Colon (tissue), 2 donors: ENCODE data around the gene GSN.
"Not testable (repeated sequence)": the region's sequence is repeated elsewhere in the genome, so short reads cannot be mapped to it uniquely, and the experiment has no call there.

Experiments used
- FAIRE-seq: peaks from 2 replicates; lab custom pipeline; 2012; peaks lifted over from hg19 to GRCh38; lab: Jason Lieb, UNC
- donor health status: control.
- donor health status: control.

GSN gene

DNA sequence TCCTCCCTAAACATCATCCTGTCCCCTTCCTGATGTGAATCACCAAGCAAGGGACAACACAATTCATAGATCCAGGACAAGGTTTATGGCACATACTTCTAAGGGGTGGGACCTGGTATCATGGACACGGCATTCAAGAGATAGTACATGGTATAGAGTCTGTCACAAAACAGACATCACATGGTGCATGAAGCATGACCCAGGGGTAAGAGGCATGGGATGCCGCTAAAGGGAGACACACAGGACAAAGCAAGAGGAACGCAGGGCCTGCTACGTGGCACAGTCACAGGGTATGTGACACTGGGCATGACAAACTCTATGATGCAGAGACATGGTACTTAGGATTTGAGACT, 20.7 kb downstream of the GSN start:
- no peak for FAIRE-seq

DNA sequence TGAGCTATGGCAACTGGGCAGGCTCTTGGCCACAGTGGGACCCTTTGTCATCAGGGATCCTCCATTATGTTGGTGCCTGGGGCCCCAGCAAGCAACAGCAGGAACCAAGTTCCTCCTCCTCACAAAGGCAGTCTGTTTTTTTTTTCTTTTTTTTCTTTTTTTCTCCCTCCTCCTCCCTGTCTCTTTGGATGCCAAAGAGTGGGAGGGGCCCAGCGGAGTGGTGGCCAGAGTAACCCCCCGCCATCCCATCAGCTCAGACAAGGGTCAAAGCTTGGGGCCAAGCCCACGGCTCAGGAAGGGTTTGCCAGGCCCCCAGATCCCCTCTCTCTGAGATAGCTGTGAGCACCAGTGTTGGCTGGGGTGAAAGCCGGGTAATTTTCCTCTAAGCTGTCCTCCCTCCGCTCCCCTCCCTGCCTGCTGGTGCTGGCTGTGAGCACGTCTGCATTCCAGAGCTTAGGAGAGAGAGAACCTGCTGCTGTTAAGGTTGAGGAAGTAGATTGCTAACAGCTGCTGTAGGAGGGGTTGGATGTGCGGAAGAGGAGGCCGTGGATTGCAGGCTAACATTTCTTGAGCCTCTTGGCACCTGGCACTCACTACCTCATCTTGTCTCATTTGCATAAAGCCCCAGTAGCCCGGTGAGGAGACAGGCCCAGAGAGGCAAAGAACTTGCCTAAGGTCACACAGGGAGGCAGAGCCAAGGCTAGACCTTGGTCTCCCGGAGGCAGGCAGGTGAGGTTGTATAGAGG, 21.2 kb downstream of the GSN start:
- no peak for FAIRE-seq

DNA sequence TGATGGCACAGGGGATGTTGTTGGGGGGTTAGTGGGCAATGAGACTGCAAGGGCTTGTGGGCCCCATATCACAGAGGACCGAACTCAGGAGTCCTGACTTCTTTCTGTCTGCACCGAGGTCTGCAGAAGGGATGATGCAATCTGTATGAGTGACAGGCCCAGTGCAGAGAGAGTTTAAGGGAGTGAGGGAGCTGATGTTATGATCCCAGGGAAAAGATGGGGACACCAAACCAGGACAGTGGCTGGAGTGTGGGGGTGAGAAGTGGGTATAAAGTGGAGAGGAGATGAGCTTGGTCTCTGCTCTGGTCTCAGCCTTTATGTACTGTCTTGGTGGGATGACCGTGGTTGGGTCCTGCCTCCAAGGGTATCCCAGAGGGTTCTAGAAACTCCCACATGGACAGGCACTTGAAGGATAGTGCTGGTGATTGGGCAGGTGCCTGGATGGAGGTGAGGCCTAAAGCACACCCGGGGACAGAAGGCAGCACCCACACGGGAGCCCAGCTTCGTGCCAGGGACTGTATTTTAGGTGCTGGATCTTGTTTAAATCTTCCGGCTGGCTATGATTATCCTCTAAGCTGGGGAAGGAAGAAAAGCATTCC, 21.9 kb downstream of the GSN start:
- FAIRE-seq: no peak

DNA sequence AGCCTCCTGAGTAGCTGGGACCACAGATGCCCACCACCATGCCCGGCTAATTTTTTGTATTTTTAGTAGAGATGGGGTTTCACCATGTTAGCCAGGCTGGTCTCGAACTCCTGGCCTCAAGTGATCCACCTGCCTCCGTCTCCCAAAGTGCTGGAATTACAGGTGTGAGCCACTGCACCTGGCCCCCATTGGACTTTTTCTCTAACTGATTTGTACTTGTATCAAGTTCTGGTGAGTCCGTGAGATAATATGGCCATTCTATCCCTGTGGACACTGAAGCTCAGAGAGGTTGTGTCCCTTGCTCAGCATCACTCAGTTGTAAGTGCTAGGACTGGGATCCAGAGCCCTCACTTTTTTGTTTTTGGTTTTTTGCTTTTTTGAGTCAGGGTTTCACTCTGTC, 23.6 kb downstream of the GSN start:
- FAIRE-seq: not testable (repeated sequence)

DNA sequence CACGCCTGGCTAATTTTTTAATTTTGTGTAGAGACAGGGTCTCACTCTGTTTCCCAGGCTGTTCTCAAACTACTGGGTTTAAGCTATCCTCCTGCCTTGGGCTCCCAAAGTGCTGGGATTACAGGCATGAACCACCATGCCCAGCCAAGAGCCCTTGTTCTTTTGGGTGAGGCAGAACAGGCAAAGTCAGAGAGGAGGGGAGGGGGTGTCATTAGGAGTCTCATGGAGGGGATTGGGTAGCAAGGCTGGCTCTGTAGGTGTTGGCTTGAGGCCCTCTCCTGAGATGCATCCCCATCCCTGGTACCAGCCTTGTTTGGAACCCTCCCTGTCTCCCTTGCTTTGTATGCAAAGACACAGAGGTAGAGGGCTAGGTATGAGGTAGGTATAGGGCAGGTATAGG, 24.1 kb downstream of the GSN start:
- FAIRE-seq: no peak

DNA sequence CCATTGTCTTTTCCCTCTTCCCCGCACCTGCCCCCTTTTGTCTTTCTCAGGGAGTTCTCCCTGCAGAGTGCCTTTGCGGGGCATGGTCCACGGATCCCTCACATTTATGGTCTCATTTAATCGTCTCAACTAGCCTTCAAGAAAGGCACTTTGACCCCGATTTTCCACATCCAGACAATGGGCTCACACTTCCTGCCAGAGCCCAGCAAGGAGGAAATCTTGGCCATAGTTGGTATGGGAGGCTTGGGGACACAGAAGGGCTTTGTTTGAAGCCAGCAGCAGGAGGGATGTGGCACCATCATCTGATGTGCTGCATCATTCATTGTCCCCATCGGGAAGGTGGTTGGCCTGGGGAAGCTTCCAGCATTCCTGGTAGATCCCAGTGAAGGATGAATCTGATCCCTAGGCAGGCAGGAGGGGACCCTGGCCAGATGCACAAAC, 24.9 kb downstream of the GSN start:
- no peak for FAIRE-seq

DNA sequence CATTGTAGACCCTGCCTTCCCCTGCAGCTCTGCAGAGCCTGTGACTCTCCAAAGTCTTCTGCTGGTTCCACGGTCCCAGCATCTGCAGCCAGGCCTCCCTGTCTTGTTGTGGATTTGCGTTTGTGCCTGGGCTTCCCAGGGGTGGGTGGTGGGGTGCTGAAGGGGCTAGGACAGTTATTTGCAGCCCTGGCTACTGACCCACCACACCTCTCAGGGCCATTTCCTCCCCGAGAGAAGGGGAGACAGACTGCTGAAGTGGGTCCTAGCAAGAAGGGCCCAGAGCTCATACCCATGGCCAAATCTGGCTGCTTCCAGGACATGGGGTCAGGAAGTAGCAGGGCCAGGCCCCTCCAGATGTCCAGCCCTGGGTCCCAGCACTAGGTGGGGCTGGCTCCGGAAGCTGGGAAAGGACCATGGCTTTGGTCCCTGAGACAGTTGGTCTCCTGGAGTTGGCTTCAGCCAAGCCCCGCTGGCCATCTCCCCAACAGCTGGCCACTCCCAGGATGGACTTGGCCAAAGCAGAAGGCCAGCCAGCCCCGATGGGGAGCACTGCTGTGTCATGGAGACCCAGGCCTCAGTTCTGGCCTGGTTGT, 26.3 kb downstream of the GSN start:
- no peak for FAIRE-seq

DNA sequence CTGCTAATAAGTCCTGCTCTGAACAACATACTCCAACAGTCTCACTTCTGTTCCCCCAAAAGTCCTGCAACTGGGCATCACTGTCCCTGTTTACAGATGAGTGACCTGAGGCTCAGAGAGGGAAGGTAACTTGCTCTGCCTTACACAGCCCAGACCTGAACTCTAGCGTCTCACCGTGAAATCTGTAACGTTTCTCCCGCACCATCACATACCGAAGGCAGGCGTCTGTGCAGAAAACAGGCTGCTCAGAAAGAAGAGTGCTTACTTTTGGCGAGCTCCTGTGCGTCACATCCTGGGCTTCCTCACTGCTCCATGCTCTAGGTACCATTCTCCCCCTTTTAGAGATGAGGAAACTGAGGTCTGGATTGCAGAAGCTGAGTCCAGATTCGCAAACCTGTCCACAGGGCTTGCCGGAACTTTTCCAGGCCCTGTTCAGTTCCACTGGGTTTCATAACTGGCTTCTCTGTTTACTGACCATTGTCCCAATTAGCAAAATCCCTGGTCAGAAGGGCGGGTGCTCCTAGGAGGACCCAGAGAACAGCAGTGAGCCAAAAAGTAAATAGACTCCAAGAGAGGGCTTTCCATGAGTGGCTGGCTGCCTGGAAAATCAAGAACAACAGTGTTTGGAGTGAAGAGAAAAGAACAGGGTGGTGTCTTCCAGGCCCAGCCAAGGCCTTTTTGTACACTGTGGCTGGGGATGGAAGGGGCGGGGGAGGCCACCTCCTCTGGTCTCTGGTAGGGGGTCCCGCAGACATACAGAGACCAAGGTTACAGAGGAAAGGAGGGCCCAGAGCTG, 27.1 kb downstream of the GSN start:
- FAIRE-seq: no peak

DNA sequence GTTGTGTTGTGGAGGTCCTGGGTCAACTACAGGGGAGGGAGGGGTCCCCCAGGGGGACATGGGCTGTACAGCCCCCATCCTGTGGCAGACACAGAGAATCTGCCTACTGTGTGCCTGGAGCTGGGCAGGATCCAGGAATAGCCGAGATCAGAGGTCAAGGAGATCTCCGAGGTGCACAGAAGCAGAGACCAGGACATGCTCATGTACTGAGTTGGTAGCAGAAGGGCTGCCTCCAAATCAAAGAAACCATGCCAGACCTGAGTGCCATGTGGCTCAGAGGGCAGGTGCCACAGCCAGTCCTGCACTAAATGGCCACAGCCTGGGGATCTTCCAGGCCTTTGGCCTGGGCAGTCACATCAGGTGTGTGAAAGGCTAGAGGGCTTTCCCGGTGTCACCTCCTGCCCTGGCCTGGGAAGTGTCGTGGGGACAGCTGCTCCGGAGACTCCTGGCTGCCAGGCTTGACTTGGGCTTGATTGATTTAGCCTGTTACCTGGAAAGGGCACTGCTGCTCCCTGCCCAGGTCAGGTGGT, 27.8 kb downstream of the GSN start:
- FAIRE-seq: no peak

DNA sequence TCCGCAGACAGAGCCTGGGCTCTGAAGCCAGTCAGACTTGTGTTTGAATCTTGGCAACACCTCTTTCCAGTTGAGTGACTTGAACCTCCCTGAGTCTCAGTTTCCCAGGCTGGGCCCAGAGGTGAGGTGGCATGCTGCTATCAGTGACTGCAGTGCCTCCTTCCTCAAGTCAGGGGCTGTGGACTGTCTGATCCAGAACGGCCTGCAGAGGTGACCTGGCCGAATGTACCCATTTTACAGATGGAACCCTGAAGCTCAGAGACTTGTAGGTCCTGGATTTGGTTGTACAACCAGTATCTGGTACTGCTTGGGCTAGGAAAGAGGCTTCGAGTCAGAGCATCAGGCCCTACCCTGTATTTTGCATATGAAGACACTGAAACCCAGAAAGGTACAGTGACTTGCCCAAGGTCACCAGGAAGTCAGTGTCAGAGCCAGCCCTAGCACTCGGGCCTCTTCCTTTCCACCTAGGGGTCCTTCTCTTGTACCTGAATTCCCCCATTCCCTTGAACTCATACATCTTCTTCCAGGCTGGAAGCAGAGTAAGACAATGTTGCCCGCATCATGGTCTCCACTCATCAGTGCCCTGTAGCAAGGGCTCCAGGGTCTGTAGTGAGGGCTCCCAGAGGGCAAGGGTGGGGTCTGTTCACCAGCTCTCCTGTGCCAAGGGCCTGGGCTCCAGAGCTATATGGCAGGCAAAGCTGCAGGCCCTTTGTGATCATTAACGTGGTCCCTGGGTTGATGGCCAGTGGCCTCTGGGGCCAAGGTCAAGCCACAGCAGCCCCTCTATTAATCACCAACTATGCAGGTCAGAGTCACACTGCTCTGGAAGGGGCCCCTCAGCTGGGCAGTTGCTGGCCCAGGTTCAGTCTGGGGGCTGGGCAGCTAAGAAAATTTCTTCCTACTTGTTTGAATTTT, 28.5 kb downstream of the GSN start:
- no peak for FAIRE-seq

DNA sequence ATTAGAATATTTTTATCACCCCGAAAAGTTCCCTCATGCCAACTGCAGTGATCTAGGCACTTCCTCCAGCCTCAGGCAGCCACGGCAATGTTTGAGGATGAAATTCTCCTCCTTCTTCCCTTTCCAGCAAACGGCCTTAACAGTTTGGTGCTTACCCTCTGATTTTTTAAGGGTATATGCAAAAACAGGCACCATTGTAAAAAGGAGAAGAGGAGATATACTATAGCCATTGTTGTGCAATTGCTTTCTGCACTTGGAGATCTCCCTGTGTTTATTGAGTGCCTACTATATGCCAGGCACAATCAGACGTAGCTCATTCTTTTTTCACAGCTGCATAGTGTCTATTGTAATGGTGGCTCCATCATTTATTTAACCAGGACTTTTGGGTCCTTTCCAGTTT, 29.4 kb downstream of the GSN start:
- FAIRE-seq: no peak

DNA sequence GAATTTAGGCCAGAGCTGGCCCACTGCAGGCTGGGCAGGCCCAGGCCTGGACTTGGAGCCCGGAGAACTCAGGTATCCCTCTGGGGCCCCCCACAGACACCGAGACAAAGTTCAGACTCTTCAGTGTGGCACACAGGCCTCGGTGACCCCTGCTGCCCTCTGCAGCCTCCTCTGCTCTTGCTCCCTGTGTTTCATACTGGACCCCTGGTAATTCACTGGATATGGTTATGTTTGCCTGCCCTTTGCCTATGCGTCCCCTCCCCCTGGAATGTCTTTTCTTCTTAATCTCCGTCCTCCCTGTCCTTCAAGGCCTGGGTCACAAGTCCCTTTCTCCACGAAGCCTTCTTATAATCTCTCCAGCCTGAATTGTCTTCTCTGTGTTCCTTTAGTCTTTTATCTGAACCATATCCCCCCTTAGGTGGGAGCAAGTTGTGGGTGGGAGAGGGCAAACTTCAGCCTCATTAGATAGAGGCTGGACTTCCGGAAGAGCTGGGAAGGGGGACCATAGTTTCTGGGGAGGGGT, 30.1 kb downstream of the GSN start:
- no peak for FAIRE-seq

DNA sequence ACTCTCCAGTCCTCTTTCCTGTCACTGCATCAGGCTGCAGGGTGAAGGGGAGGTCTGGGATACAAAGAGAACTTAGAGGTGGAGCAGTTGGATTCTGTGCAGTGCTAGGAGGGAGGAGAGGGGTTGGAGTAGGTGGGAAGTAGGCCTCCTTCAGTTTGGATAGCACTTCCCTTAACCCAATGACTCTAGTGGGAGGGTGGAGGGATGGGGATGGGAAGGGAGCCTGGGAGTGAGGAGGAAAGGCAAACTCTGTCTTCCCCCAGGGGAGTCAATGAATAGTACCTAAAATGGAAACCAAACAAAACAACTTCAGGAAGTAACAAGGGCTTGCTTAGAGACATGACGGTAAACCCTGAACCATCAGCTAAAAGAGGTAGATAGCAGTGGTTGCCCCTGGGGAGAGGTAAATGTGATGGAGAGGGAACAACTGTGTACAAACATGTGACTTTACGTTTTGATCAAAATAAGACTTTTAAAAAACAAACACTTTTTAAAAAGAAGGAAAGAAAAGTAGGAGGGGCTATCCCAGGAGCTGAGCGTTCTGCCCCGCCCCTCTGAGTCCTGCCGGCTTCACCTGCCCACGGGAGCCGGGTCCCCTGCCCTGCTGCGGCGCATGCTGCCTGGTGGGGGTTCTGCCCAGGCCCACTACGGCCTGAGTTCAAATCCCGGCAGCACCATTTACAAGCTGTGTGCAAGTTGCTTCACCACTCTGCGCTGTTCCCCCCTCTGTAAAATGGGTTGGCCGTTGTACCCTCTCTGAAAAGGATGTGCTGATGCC, 30.9 kb downstream of the GSN start:
- FAIRE-seq: no peak

DNA sequence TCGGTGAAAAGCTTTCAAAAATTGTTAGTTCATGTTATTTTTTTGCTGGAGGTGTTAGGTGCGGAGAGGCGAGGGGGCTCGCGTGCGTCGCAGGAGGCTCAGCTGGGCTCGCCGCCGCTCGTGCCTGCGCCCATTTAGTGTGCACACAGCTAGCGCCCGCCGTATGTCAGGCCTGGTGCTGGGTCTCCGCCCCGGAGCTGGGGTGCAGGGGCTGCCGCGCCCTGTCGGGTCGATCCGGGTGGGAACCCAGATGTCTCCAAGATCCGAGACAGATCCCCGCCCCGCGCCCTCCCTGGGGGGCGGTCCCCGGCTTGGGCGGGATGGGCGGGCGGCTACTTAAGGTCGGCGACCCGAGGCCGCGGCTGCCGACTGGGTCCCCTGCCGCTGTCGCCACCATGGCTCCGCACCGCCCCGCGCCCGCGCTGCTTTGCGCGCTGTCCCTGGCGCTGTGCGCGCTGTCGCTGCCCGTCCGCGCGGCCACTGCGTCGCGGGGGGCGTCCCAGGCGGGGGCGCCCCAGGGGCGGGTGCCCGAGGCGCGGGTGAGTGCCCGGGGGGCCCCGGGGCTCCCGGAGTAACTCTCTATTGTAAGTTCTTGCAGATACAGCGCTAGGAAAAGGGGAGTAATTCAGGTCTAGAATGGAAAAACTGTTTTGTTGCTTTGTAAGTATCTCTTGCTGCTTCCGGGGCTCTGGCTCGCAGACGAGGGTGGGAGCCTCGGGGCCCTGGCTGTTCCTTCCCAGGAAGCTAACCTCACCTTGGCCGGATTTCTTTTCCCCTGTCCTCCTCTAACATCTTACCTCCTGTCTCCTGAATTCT, 31.7 kb downstream of the GSN start:
- no peak for FAIRE-seq

DNA sequence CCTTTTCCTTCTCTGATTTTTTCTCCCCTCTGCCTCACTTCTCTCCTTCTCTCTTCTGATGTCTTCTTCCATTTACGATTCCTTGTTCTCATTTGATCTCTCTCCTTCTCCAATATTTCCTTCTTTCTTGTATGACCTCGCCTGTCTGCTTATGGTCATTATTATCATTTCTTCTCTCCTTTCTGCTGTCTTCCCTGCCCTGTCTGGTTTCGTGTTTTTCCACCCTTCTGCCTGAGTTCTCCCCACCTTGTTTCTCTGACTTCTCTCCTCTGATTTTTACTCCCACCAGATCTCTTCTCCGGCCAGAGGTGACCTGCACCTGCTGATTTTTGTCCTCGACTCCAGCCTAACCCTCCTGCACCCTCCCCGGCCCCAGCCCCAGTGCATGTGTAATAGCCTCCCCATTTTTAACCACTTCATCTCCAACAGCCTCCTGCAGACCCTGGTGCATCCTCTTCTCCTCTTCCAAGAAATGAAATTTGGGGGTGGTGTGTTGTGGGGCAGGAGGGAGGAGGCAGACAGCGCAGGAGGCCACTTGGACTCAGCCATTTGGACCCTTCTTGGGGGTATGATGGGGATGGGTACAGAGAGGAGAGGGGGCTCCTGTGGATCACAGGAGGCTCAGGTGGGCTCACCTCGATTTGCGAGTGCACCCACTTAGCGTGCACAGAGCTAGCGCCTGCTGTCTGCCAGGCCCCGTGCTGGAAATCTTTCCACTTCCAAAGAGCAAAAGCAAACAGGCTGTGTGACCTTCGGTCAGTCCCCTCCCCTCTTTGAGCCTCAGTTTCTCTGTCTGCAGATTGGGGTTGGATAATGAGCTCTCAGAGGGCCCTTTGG, 32.5 kb downstream of the GSN start:
- FAIRE-seq: no peak

DNA sequence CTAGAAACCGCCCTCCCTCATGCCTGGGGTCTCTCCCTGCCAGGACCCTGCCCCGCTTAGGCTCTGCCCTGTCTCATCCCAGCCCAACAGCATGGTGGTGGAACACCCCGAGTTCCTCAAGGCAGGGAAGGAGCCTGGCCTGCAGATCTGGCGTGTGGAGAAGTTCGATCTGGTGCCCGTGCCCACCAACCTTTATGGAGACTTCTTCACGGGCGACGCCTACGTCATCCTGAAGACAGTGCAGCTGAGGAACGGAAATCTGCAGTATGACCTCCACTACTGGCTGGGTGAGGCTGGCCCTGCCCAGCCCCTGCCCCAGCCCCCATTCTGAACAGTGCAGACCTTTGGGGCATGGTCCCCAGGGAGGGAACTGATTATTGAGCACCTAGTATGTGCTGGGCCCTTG, 33.9 kb downstream of the GSN start:
- FAIRE-seq: no peak

DNA sequence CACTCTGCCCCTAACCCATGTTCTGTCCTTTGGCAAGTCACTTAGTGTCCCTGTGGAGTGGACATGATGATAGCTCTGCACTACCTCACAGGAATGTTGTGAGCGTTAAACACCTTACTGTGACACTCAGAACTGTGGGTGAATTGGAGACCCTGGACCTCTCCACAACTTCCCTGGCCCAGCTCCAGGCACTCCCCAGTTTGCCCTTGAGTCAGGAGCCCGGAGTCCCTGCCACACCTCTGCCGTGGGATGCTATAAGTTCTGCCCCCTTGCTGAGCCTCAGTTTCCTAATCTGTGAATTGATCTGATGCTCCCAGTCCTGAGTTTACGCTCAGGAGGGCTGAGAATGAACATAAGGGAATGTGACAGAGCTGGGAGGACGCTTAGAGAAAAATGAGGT, 34.4 kb downstream of the GSN start:
- no peak for FAIRE-seq

DNA sequence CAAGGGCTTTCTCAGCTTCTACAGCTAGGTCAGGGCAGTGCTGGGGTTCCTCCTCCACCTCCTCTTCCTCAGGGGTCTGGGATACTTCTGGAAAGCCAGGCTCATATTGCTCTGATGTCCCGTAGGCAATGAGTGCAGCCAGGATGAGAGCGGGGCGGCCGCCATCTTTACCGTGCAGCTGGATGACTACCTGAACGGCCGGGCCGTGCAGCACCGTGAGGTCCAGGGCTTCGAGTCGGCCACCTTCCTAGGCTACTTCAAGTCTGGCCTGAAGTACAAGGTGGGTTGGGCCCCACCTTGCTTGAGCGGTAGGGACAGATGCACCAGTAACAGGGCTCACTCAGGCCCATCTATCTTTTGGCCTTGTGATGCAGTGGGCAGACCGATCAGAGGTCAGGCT, 34.8 kb downstream of the GSN start:
- no peak for FAIRE-seq
